HEK293 (cell line): ENCODE data around the gene FAM163A.

ENCODE experiments used
- CTCF ChIA-PET: fragments of 350-600 bp; formaldehyde crosslinking; extraction: SDS; loops from one replicate; lab custom pipeline; 2021; ENCODE audit warnings: antibody characterized with exemption; lab: Yijun Ruan, JAX
- POLR2A ChIA-PET: fragments of 300-600 bp; formaldehyde crosslinking; extraction: SDS; loops from one replicate; lab custom pipeline; 2020; ENCODE audit warnings: antibody characterized with exemption, inconsistent platforms; lab: Yijun Ruan, JAX
- H3K27ac ChIP-seq: fragments of 200-500 bp; sonication (Bioruptor generic); 2 replicates; pipeline ENCODE4 v1.5.1; 2014; ENCODE audit warnings: low read depth, low read length, control low read depth, inconsistent platforms; ENCODE audit errors: extremely low read depth
- H3K36me3 ChIP-seq, 2 experiments: fragments of 200-500 bp in 1 of 2; sonication (Bioruptor generic) in 1 of 2; 1 replicate in 1 of 2; 2 replicates in 1 of 2; pipeline ENCODE4 v1.5.1; 2014 to 2017; ENCODE audit warnings: inconsistent platforms in 2 of 2, low read length in 2 of 2; ENCODE audit not compliant: control insufficient read depth in 2 of 2, insufficient read depth in 1 of 2
- H3K4me1 ChIP-seq: fragments of 200-500 bp; sonication (Bioruptor generic); 2 replicates; pipeline ENCODE4 v1.5.1; 2014; ENCODE audit warnings: mild to moderate bottlenecking, low read length, inconsistent platforms; ENCODE audit not compliant: control insufficient read depth, insufficient read depth
- H3K4me3 ChIP-seq: 2 replicates; pipeline ENCODE4 v1.5.1; 2011; ENCODE audit warnings: low read depth, mild to moderate bottlenecking, control low read depth, low read length, moderate library complexity
- H3K9me3 ChIP-seq: fragments of 200-500 bp; sonication (Bioruptor generic); 2 replicates; pipeline ENCODE4 v1.5.1; 2014; ENCODE audit warnings: low read depth, low read length, inconsistent platforms; ENCODE audit not compliant: control insufficient read depth, insufficient read depth
- BCL11B ChIP-seq: fragments of 450-650 bp; formaldehyde crosslinking; IDR thresholded peaks from 2 replicates; pipeline ENCODE4 v1.5.1; 2016; ENCODE audit warnings: low read depth, missing biosample characterization, missing genetic modification characterization
- KLF10 ChIP-seq: fragments of 450-650 bp; IDR thresholded peaks from 2 replicates; pipeline ENCODE4 v1.5.1; 2018; ENCODE audit warnings: missing biosample characterization, mild to moderate bottlenecking, missing genetic modification characterization
- KLF7 ChIP-seq: fragments of 450-650 bp; formaldehyde crosslinking; IDR thresholded peaks from 2 replicates; pipeline ENCODE4 v1.5.1; 2016; ENCODE audit warnings: missing biosample characterization, missing genetic modification characterization, borderline replicate concordance
- OSR2 ChIP-seq: fragments of 450-650 bp; formaldehyde crosslinking; IDR thresholded peaks from 2 replicates; pipeline ENCODE4 v1.5.1; 2016; ENCODE audit warnings: missing biosample characterization, missing genetic modification characterization
- PRDM1 ChIP-seq: fragments of 450-650 bp; formaldehyde crosslinking; IDR thresholded peaks from 2 replicates; pipeline ENCODE4; 2016; ENCODE audit warnings: missing biosample characterization, missing genetic modification characterization
- TCF7L2 ChIP-seq: IDR thresholded peaks from 2 replicates; pipeline ENCODE4 v1.6.1; 2011; ENCODE audit warnings: low read depth, mild to moderate bottlenecking, inconsistent platforms, low read length, moderate library complexity, borderline replicate concordance
- ZBTB7A ChIP-seq: fragments of 450-650 bp; formaldehyde crosslinking; IDR thresholded peaks from 2 replicates; pipeline ENCODE4 v1.5.1; 2016; ENCODE audit warnings: low read depth, missing biosample characterization, missing genetic modification characterization
- ZEB2 ChIP-seq: fragments of 450-650 bp; formaldehyde crosslinking; IDR thresholded peaks from 2 replicates; pipeline ENCODE4 v1.5.1; 2016; ENCODE audit warnings: missing biosample characterization, missing genetic modification characterization
- ZNF133 ChIP-seq: fragments of 450-650 bp; formaldehyde crosslinking; IDR thresholded peaks from 2 replicates; pipeline ENCODE4 v1.5.1; 2016; ENCODE audit warnings: missing biosample characterization, missing genetic modification characterization
- ZNF184 ChIP-seq: fragments of 450-650 bp; IDR thresholded peaks from 2 replicates; pipeline ENCODE4 v1.5.1; 2018; ENCODE audit warnings: missing biosample characterization, mild to moderate bottlenecking, missing genetic modification characterization
- ZNF311 ChIP-seq: fragments of 450-650 bp; formaldehyde crosslinking; IDR thresholded peaks from 2 replicates; pipeline ENCODE4 v1.5.1; 2017; ENCODE audit warnings: missing biosample characterization, missing genetic modification characterization, borderline replicate concordance
- ZNF324 ChIP-seq: fragments of 450-650 bp; formaldehyde crosslinking; IDR thresholded peaks from 2 replicates; pipeline ENCODE4 v1.5.1; 2016; ENCODE audit warnings: missing biosample characterization, missing genetic modification characterization
- ZNF544 ChIP-seq: fragments of 450-650 bp; formaldehyde crosslinking; IDR thresholded peaks from 2 replicates; pipeline ENCODE4 v1.5.0; 2017; ENCODE audit warnings: missing biosample characterization, missing genetic modification characterization
- ZNF555 ChIP-seq: fragments of 450-650 bp; formaldehyde crosslinking; conservative IDR thresholded peaks from 2 replicates; pipeline ENCODE4 v1.5.1; 2017; ENCODE audit warnings: missing biosample characterization, mild to moderate bottlenecking, missing genetic modification characterization, inconsistent platforms
- ZNF561 ChIP-seq: fragments of 450-650 bp; IDR thresholded peaks from 2 replicates; pipeline ENCODE4 v1.5.1; 2018; ENCODE audit warnings: missing biosample characterization, missing genetic modification characterization, borderline replicate concordance
- ZNF660 ChIP-seq: fragments of 450-650 bp; IDR thresholded peaks from 2 replicates; pipeline ENCODE4 v1.5.1; 2018; ENCODE audit warnings: missing biosample characterization, mild to moderate bottlenecking, missing genetic modification characterization
- ZNF701 ChIP-seq: fragments of 450-650 bp; formaldehyde crosslinking; IDR thresholded peaks from 2 replicates; pipeline ENCODE4 v1.5.1; 2016; ENCODE audit warnings: missing biosample characterization, missing genetic modification characterization
- ZNF747 ChIP-seq: fragments of 450-650 bp; formaldehyde crosslinking; IDR thresholded peaks from 2 replicates; pipeline ENCODE4 v1.5.1; 2016; ENCODE audit warnings: missing biosample characterization, missing genetic modification characterization
- ZNF830 ChIP-seq: fragments of 450-650 bp; IDR thresholded peaks from 2 replicates; pipeline ENCODE4 v1.5.0; 2018; ENCODE audit warnings: missing biosample characterization, missing genetic modification characterization, low read depth, mild to moderate bottlenecking, moderate library complexity
- TF ChIP-seq, protein P1 (sequence below): fragments of 450-650 bp; formaldehyde crosslinking; IDR thresholded peaks from 2 replicates; pipeline ENCODE4 v1.5.1; 2016; ENCODE audit warnings: missing biosample characterization, missing genetic modification characterization
- TF ChIP-seq, protein P2 (sequence below): fragments of 450-650 bp; formaldehyde crosslinking; IDR thresholded peaks from 2 replicates; pipeline ENCODE4 v1.5.1; 2017; ENCODE audit warnings: missing biosample characterization, missing genetic modification characterization

Gene FAM163A

GRCh38 chr1:179810367-179810715 lies 67.2 kb downstream of the FAM163A start:
- TF ChIP-seq, protein P1, sequence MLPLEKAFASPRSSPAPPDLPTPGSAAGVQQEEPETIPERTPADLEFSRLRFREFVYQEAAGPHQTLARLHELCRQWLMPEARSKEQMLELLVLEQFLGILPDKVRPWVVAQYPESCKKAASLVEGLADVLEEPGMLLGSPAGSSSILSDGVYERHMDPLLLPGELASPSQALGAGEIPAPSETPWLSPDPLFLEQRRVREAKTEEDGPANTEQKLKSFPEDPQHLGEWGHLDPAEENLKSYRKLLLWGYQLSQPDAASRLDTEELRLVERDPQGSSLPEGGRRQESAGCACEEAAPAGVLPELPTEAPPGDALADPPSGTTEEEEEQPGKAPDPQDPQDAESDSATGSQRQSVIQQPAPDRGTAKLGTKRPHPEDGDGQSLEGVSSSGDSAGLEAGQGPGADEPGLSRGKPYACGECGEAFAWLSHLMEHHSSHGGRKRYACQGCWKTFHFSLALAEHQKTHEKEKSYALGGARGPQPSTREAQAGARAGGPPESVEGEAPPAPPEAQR (tag by site-specific recombination), result no peak
- no peak for TF ChIP-seq ZNF184
- TF ChIP-seq KLF7 (tag by site-specific recombination), result no peak
- no peak for TF ChIP-seq ZNF747 (tag by site-specific recombination)
- no peak for TF ChIP-seq BCL11B (tag by site-specific recombination)
- TF ChIP-seq ZNF830 (tag by site-specific recombination), result no peak
- TF ChIP-seq KLF10 (tag by site-specific recombination), result no peak
- TF ChIP-seq ZBTB7A (tag by site-specific recombination), result no peak
- no peak for TF ChIP-seq OSR2 (tag by site-specific recombination)
- TF ChIP-seq, protein P2, sequence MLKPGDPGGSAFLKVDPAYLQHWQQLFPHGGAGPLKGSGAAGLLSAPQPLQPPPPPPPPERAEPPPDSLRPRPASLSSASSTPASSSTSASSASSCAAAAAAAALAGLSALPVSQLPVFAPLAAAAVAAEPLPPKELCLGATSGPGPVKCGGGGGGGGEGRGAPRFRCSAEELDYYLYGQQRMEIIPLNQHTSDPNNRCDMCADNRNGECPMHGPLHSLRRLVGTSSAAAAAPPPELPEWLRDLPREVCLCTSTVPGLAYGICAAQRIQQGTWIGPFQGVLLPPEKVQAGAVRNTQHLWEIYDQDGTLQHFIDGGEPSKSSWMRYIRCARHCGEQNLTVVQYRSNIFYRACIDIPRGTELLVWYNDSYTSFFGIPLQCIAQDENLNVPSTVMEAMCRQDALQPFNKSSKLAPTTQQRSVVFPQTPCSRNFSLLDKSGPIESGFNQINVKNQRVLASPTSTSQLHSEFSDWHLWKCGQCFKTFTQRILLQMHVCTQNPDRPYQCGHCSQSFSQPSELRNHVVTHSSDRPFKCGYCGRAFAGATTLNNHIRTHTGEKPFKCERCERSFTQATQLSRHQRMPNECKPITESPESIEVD, result no peak
- no peak for TF ChIP-seq PRDM1 (tag by site-specific recombination)
- no peak for TF ChIP-seq ZNF544 (tag by site-specific recombination)
- TF ChIP-seq ZNF311, result no peak
- no peak for TF ChIP-seq ZNF133 (tag by site-specific recombination)
- TF ChIP-seq ZNF561 (tag by site-specific recombination), result no peak
- TF ChIP-seq ZEB2 (tag by site-specific recombination), result no peak
- no peak for TF ChIP-seq ZNF660
- CTCF ChIA-PET, result interaction anchor here (0.5 to 8.2 kb wide), 54 partner anchors 9 to 1339 kb away, joined by 3 to 345 read pairs (median 4); no protein-coding TSS in a partner anchor
- POLR2A ChIA-PET, result no interaction called here
- H3K4me1 ChIP-seq, result no peaks in the 10 kb centered on the region
- no peak overlapping the region for H3K4me3 ChIP-seq
- no peak overlapping the region for H3K27ac ChIP-seq
- H3K9me3 ChIP-seq, result no peaks in the 10 kb centered on the region
- H3K36me3 ChIP-seq, result no peaks in the 10 kb centered on the region

DNA sequence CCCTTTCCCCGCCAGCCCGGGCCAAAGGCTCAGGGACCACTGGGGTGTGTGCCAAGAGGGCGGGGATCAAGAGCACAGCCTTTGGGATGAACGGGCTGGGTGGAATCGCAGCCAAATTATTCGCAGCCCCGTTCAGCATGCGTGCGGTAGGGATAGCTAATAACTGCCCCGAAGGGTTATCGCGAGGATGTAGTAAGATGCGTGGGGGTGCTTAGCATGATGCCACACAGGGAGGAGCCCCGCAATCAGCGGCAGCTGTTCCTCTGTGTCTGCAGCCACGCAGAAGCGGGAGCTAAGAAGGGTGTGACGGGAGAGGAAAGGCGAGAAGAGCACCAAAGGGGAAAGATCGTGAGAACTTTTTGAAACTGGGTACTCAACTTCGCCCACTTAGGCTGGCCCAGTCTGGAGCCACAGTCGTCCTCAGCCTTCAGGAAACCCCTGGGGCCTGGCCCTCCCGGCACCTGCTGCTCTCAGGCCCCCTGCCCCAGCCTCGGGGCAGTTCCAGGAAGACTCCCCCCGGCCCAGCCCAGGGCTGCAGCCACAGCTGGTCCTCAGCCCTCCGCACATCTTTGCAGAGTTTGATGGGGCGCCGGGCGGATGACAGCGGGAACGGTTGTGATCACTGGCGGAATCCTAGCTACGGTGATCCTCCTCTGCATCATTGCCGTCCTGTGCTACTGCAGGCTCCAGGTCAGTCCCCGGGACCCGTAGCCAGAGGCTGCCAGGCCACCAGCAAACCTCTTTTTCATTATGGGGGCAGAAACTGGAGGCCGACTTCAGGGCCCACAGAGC lies 69.6 kb downstream of the FAM163A start:
- H3K4me1 ChIP-seq, result no peaks in the 10 kb centered on the region; the same call in 1 of the 2 replicates
- no peaks in the 10 kb centered on the region for H3K36me3 ChIP-seq

More for the DNA sequence above, 69.6 kb downstream of the FAM163A start:
- no peaks in the 10 kb centered on the region for H3K9me3 ChIP-seq
- no peak for TF ChIP-seq ZNF311
- TF ChIP-seq ZNF701 (tag by site-specific recombination), result peak; percentile 62; the same call in 1 of the 2 replicates
- TF ChIP-seq ZNF324 (tag by site-specific recombination), result no peak
- no peak for TF ChIP-seq TCF7L2
- TF ChIP-seq ZNF555 (tag by site-specific recombination), result no peak
- no peak overlapping the region for H3K4me3 ChIP-seq
- H3K27ac ChIP-seq, result no peak overlapping the region
- ChIA-PET CTCF (interaction anchor here (0.6 to 8.2 kb wide), 14 partner anchors 9 to 995 kb away, joined by 3 to 345 read pairs (median 19); no protein-coding TSS in a partner anchor), POLR2A (no interaction called here)
